SKM-1 treated with dmso at 0.1 percent for 144 hours (cell line): ENCODE data around the gene HS2ST1.

Experiments used
- DNase-seq: peaks from one replicate; lab custom pipeline; 2025; ENCODE audit not compliant: unreplicated experiment; lab: John Stamatoyannopoulos, UW

HS2ST1 gene

DNA sequence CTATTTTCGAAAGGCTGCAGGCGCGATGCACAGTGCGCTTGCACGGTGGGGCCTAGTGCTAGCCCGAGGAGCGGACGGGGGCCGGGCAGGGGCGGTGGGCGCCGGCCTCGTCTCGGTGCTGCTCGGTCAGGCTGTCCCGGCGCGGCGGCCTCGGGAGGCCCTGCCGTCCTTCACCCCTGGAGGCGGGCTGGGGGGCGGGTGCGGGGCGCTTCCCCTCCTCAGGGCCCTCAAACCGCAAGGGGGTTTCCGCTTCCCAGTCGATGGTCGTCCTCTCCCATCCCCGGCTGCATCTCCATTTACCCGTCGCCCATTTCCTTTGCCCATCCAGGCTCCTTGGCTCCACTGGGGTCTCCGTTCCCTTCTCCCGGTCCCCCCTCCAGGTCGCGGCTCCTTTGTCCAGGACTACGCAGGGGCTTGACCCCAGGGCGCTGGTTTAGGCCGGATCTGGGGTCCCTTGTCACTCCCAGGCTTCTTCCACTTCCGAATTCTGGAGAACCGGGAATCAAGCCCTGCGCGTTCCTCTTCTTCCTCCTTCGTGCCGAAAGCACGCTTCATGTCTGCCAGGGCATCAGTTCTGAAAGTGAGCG is 217.9 kb downstream of the HS2ST1 start:
- no peak for DNase-seq

DNA sequence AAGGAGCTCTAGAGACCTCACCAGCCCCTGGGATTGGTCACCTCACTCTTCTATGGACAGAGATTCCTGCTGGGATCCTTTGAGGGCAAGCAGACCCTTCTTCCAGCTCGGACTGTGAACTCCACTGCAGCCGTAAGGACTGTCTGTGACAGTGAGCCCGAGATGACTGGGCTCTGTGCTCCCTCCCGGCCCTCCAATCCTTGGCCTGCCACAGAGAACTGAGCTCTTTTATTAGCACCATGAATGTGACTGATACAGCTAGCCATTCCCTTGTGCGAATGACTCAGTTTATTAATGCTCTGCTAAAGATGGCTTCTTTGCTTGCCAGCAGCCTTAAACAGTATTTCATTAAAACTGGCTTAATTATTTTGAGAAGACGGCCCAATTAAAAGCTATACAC is 219.6 kb downstream of the HS2ST1 start:
- no peak for DNase-seq

GRCh38 chr1:87134625-87135328 is 220.3 kb downstream of the HS2ST1 start:
- no peak for DNase-seq

GRCh38 chr1:87135329-87135712 is 220.9 kb downstream of the HS2ST1 start:
- no peak for DNase-seq

DNA sequence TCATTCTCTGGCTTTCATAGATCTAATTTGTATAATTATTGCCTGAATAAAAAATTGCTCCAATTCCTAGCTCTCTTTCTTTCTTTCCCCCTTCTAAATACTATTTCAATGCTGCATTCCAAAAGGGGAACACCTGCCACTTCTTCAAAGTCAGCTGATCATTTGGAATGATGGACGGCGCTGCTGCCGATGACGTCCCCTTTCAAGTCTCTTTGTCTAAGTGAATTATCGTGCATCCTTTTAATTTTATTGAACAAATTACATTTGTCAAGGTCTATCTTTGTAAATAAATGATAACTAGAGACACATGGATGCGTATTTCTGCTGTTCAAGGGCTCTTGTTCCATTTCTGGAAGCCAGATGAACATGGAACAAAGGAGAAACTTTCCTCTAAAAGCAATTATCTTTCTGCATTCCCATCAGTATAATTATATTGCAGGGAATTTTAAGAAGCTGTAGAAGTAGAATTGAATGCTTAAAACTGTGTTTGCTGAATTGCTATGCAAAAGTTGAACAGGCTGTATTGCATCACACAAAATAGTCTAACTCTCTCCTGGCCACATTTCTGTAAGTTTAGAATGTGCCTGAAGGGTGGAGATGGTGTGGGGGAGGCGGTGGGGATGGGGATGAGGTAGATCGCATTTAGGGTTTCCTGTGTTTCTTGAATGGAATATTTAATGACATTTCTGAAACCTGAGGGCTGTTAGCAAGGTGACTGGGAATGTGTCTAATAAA is 222.3 kb downstream of the HS2ST1 start:
- no peak for DNase-seq

DNA sequence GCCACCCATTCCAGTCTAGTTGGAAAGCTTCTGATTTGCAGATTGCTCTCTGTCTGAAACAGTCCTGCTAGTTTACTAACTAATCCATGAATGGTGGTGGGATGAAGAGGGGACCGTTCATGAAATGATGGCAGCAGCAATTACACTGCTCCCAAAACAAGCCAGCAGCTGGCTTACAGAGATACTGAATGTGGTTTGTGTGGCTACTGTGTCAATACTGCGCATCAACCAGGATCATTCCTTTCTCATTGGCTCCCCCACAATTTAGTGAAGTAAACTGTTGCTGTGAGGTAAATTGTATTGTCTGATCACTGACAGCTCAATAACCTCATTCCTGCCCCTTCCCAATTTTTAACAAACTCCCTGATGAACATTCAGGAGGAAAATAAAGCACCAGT is 222.9 kb downstream of the HS2ST1 start:
- no peak for DNase-seq

GRCh38 chr1:87140831-87141540 is 226.6 kb downstream of the HS2ST1 start:
- no peak for DNase-seq

- no peak for DNase-seq
Measured at GRCh38 chr1:87141556-87141955, 227.1 kb downstream of the HS2ST1 start.

DNA sequence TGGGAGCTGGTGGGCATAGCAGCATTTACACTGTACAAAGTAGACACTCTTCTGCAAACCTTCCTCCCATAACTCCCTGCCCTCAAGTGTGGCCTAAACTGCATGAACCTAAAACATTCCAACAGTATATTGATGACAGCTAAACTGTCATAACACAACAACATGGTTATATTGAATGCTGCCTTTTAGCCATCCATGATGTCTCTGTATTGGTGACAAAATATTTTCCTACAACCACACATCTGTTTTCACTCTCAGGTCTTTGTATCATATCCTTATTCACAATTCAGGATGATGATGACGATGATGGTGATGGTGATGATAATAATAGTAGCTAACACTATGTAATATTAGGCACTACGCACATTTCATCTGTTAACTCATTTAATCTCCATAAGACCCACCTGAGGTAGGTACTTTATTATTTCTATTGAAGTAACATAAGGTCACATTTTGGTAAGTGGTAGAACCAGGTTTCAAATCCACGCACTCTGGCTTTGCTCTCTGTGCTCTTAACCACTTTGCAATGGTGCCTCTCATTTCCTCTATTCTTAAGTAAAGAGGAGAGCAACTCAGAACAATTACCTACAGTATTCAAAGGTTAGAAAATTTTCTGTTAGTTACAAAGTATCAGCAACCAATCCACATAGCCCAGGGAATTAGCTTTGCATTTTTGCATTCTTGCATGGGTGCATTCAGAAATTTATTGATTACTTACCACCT is 229.1 kb downstream of the HS2ST1 start:
- DNase-seq: no peak

DNA sequence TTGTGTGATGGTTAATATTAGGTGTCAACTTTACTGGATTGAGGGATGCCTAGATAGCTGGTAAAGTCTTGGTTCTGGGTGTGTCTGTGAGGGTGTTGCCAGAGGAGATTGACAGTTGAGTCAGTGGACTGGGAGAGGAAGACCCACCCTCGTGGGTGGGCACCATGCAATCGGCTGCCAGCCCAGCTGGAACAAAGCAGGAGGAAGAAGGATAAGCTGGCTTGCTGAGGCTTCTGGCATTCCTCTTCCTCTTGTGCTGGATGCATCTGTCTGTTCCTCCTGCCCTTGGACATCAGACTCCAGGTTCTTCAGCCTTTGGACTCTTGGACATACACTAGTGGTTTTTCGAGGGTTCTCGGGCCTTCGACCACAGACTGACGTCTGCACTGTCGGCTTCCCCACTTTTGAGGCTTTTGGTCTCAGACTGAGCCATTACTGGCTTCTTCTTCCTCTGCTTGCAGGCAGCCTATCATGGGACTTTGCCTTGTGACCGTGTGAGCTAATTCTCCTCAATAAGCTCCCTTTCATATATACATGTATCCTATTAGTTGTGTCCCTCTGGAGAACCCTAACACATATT is 230.0 kb downstream of the HS2ST1 start:
- no peak for DNase-seq

DNA sequence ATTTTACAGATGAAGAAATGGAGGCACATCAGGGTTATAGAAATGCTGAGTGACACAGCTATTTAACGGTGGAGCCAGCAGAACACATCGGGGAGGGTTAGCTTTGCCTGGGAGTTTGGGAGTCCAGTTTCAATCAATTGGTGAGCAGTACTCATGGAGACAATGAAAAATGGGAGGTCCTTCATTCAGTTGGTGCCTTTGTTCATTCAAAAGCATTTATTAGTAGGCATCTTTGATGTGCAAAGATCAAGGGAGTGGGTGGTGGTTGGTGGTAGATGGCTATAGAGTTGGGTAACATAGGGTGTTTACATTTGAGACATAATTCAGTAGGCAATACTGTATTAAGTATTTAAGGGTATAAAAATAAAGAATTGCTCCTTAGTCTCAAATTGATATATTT is 230.5 kb downstream of the HS2ST1 start:
- no peak for DNase-seq

DNA sequence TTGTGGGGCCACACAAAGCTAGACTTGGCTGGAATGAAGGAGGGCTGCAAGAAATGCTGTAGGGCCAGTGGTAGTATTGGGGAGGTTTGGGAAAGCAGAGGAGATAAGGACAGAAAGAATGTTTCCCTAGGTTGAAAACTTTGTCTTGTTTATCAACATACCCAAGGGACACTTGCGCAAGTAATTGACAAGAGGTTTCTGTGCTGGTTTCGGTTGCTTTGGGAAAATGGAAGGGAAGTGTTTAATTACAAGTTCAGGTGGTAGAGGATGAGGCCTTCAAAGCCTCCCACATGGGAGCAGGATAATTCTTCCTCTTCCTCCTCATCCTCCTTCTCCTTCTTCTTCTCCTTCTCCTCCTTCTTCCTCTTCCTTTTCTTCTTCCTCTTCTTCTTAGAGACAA is 232.1 kb downstream of the HS2ST1 start:
- peak; percentile 11 for DNase-seq

DNA sequence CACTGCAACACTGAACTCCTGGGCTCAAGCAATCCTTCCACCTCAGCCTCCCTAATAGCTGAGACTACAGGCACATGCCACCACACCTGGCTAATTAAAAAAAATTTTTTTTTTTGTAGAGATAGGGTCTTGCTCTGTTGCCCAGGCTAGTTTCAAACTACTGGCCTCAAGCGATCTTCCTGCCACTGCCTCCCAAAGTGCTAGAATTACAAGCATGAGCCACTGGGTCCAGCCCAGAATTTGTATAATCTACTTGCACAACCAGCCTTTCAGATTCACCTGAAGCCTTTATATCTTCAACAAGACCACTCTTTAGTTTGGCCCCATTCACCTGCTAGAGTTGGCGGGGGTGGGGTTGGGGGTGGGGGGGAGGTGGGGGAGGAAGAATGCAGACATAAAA is 232.6 kb downstream of the HS2ST1 start:
- no peak for DNase-seq

- no peak for DNase-seq
Measured at GRCh38 chr1:87147851-87148250, 233.4 kb downstream of the HS2ST1 start.

GRCh38 chr1:87148661-87149060 is 234.2 kb downstream of the HS2ST1 start:
- peak; percentile 21 for DNase-seq

DNA sequence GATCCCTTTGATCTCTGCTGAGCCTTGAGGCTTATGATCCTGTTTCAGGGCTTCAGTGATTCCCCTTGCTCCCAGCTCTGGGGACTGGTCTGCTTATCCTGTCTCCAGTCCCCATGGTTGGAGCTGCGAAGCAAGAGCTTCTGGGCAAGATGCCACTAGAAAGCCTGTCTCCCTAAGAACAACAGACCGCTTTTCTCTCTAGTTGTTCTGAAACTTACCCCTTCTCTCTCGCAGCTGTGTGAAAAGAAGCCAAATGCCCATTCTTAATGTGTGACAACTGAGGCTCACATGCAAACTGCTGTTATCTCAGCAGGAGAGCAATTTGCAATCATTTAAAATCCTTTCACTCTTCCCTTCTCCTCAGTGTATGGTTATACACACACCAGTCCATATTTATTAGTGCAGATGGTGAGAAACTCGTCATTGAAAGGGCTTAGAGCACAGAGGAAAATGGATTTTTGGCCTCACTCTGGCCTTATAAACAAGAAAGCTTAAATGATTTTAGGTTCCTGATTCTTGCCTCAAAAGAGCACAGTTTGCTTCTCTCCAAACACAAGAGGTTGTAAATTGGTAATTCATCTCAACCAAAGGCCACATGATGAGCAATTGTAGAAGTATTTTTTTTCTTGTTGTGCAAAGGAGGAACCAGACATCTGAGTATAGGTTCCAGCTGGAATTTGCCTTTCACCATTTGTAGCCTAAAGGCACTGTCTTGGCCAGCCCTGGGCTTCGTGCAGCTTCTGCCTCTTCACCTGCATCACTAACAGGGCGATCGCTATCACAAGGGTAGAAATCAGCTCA is 235.0 kb downstream of the HS2ST1 start:
- peak; percentile 22 for DNase-seq

GRCh38 chr1:87150143-87150542 is 235.7 kb downstream of the HS2ST1 start:
- no peak for DNase-seq

DNA sequence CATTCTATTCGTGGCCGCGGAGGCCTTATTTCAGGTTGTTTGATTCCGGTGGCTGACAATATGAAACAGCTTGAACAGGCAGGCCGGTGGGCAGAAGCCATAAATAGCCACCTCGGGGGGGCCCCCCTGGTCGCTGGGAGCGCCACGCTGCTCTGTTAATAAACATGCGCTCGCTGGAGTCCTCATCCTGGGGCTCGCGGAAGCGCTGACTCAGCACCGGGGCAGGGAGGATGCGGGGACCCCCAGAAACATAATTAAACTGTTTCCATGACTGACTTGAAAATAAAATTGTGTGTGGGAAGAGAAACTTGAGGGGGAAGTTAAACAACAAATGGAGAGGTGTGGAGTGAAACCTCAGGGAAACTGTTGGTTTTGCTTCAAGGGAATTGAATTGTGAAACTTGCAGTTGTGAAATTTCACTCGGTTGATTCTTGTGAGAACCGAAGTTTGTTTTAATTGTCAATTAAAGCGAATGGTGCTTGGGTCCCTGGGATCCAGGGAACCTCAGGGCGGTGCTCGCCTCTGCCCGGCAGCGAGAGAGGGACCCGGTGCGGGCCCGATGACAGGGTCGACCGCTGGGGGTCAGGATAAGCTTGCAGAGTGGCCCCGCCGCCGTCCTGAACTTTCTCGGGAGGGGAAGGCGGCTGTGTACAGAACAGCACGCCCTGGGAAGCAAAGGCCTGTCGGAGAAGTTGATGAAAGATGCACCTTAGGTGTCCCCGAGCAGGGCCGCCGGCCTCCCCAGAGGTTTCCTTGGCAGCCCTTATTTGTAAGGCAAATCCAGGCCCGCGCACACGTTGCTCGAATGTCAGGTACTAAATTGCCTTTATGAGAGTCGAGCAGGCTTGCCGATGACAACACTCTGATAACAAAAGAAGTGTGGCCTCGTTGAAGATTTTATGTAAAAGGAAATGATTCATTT is 237.3 kb downstream of the HS2ST1 start:
- peak; percentile 77 for DNase-seq

DNA sequence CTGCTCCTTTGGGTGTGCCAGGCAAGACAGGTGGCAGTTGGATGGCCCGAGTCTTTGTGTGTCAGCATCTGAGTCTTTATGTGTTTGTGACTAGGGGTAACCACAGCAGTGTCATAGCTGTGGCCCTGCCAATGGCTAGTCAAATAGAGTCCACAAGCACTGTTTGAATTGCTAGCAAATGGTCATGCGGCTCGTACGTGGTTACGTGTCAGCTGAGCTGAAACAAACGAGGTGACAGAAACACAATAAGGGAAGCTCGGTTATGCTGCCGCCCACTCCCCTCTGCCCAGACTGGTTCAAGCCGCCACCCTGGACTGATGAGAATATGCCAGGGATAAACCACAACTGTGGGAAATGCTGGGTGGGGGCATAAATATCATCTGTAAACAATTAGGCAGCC is 239.9 kb downstream of the HS2ST1 start:
- DNase-seq: no peak
